ENCODE measurements around the gene ARHGAP15.

The ARHGAP15 gene

DNA sequence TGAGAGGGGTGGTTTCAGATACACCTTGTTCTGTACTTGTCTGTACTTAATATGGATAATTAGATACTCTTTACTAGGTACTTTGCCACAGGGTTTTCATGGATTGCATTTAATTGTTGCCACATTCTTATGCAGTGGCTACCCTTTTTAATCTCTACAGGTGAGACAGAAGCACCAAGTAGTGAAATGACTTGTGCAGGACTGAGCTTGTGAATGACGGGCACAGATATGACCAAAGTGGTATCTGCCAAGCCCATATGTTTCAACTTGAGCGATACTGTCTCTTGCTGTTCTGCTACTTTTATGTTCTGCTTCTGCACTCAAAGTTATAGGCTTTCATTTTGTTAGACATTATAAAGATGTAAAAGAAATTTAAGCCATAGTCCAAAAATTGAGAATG lies 288.2 kb downstream of the ARHGAP15 start:
- no peak for DNase-seq

DNA sequence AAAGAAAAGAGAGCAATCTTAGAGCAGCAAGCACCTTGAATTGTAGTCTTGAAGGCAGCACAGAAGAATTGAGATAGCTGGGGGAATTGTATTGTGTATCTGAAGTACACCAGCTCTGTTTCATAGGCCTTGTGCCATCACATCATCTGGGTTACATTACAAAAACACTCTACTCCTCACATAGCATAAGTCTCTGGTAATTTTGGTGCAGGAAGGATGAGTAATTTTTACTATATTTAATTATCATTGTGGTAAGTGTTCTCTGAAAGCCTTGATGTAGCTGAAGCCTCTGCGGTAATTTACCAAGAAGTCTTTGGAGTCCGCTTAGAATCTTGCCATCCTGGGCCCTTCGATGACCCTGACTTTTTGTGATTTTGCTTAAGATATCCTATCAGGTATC lies 291.1 kb downstream of the ARHGAP15 start:
- no peak for DNase-seq

DNA sequence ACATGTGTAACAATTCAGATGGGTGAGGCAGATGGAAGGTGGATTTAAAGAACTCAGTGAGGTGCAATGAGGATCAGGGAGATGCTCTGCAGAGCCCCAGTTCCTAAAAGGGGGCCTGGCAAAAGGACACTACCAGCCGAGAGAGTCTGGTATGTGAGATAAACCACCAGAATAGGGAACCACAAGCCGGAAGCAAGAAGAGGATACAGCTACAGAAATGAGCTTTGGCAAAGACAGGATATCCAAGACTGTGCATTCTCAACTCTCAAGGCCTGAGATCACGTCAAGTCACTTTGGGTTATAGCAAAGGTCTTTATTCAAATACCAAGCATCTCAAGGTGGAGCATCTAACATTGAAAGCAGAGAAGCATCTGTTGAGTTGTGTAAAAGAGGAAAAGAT lies 293.5 kb downstream of the ARHGAP15 start:
- DNase-seq: no peak

DNA sequence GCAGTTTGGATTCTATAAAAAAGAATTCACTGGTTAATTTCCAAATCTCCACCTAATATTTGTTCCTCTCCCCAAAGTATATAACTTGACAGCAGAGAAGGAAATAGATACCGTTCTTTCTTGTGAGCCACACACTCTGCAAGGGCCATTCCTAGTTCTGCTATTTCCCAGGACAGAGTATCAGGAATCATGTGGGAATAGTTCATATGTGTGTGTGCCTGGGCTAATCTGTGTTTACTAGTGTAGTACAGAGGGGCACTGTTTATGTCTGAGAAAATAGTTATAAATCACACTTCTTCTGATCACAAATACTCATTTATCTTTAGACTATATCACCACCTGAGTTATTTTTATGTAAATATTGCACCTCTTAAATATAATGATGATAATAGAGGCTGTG lies 296.7 kb downstream of the ARHGAP15 start:
- no peak for DNase-seq

DNA sequence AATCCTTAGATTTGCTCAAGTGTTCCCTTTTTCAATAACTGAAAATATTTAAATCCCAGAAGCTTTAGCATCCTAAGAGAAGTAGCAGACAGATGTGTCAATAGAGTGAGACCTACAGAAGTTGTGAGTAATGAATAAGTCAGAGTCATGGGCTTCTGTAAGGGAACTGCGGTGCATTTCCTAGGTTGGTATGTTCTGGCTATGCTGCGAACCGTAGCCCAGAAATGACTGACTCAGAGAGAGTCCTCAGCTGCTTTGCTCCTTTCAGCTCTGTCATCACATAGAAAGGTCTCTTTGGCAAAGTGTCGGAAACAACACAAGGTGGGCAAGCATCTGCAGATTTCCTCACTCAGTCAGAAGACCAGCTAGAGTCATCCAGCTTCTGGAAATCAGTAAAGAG lies 297.1 kb downstream of the ARHGAP15 start:
- DNase-seq: no peak

DNA sequence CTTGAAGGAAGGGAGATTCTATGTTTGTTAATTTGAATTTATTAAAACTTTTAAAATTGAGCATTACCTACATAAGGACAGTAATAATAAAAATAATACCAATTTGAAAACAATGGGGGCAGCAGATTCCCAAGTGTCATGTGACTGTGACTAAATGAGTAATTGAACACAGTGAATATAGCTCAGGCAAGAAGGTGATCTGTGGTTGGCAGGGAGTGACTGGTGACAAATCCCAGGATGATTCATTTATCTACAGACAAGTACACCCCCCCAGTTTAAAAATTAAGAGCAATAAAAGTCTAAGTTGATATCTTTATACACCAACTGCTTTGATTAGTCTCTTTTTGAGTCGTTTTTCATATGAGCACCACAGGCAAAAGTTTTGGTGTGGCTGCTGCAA lies 299.5 kb downstream of the ARHGAP15 start:
- DNase-seq: no peak

DNA sequence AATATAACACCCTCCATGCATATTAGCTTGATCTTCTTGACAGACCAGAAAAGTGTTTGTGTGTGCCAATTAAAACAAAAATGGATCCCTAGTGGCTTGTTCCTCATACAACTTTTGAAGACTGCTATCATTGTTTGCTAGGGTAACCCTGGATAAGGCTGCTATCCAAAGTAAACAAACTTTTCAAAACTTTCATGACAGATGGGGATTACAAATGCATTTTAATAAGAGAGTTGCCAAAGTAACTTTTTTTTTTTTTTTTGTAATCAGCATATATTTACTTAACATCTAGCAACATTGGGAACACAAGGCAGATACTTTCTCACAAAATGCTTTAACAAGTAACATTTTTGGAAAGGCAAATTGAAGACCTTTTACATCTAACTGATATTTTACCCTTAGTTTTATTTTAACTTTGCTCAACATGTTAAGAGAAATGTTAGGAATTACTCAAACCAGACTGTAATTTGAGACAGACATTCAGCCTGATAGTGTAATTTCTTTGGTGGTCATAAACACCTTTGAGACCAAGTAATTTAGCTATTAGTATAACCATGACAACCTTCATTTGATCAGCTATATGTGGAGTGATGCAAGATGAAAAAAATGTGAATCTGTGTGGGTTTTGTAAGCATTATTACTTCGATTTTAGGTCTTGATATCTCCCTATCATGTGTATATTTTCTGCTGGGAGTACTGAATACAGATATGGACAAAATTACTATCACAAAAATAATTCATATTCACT lies 300.9 kb downstream of the ARHGAP15 start:
- no peak for DNase-seq

DNA sequence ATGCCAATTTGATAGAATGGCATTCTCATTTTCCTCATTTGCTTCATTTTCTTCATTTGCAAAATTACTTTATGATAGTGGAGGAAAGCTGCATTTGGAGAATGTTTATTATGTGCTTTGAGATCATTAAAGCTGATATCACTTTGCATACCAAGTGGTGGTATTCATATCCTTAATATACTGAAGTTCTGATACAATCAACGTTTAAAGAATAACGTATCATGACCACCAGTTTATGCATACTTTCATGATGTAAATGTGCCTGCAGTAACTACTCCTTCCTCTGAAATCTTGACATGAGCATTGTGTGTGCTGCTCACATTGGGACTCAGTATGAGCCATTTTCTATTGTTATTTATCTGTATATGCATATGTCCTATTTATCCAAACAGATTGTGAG lies 302.1 kb downstream of the ARHGAP15 start:
- DNase-seq: no peak

DNA sequence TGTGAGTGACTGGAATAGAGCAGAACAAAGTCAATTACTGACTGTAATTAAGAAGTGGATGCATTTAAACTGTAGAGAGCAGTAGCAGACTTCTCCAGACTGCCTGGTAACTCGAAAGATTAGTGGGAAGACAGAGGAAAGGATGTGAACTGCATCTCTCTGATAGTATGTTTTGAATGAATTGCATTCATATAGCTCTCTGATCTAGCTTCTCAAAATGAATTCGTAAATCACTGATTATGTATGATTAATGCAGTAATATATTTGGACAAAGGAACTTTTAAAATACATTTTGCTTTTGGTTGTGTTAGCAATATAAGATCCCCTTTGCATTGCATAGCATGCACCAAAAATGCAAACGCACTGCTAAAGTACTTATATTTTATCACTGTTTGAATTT lies 304.0 kb downstream of the ARHGAP15 start:
- no peak for DNase-seq

DNA sequence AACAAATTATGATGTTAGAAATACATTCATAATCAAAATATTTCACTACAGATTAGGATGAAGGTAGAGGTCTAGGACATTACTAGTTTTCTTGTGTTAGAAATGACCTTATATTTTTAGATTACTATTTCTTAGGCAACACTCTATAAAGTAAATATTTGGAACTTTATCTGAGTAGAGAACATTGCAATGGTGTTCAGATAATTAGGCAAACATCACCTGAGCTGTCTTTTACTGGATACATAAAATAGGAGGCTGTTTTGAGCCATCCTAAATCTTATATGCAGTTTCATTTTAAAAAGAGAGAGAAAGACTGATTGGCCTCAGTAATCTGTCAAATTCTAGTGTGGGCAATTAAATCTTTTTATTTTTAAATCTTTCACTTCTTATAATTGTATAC lies 304.6 kb downstream of the ARHGAP15 start:
- no peak for DNase-seq

DNA sequence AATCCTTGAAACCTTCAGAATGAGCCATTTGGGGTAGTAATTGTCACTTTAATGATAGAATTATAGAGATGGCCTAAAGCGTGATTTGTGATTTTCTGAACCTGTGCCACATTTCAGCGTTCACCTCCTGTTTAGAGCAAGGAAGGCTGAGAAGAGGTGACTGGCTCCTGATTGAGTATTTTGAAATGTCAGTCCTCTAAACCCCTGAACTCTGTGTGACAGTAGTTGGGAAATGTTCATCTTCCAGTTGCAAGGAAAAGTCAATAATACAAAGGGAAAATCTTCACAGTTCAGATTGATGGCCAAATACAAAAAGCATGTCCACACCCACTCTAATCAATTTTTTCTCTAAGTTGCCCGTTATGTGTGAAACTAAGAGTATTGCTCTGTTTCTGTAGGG lies 305.2 kb downstream of the ARHGAP15 start:
- no peak for DNase-seq

DNA sequence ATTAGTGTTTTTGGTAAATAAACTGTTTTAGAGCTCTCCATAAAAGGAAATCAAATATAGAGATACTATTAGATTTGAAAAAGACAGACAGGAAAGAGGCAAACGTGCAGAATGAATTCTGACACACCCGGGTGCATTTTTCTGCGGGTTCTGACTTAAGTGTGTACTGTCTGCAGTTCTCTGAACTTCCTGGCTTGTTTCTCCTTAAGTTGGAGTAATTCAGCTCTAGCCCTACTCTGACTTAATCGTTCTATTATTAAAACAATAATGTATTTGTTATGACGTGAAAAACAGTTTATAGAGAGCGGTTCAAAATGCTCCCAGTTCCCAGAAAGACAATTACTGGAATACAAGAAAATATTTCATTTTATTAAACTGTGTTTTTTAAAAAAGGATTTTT lies 305.9 kb downstream of the ARHGAP15 start:
- no peak for DNase-seq

DNA sequence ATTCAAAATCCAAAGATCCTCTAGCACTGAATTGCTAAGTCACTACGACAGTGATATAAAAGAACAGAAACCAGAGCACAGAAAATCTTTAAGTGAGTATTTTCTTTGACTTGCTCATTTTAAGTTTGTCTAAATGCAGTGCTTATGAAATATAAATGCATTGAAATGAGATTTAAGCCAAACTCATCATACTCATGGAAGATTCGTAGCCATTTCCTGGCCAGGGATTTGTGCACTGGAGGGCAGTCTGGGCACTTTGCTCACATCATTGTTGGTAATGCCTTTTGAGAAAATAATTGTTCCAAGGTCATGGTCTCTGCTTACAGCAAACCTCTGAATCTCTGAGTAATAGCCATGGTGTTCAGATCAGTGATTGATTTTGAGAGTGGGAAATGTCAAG lies 307.7 kb downstream of the ARHGAP15 start:
- DNase-seq: no peak

DNA sequence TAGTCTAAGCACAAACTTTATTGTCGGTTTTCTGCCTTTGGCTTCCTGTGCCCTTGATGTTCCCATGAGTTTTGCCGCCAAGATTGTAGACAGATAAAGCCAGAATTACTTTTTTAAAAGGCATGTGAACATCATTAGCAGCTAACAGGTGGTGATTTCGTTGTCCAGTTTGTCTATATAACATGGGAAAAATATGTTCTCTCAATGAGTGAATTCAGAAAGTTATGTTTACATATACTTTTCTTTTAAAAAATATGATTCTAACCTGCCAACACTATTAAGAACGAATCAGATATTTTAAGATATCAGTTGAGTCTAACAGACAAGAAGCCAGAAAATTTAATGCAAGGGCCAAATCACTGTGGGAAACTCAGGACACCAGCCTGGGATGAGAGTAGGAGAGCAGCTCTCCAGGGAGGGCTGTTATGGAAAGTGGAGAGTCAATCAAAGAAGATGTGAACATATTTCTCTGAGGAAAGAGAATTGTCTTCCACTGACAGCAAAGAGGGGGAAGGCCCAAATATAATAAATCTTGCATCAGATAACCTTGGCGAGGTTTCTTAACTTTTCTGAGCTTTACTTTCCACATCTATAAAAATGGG lies 311.3 kb downstream of the ARHGAP15 start:
- no peak for DNase-seq

DNA sequence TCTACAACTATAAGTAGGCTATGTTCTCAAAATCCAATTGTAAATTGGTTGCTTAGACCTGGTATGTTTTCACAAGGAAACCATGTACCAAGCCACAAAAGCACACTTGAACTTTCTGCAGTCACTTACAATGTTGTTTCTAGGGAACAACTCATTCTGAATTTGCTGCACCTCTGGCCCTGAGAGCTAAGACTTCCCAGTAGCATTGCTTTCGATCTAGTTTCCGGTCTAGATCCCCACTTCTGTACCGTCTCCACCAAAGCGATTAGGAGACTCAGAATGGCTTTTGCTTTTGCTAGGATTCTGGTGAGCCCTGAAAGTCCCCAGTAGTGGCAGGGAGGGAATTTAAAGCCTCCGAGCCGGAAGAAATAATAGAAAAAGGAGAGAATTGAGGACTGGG lies 313.0 kb downstream of the ARHGAP15 start:
- no peak for DNase-seq

DNA sequence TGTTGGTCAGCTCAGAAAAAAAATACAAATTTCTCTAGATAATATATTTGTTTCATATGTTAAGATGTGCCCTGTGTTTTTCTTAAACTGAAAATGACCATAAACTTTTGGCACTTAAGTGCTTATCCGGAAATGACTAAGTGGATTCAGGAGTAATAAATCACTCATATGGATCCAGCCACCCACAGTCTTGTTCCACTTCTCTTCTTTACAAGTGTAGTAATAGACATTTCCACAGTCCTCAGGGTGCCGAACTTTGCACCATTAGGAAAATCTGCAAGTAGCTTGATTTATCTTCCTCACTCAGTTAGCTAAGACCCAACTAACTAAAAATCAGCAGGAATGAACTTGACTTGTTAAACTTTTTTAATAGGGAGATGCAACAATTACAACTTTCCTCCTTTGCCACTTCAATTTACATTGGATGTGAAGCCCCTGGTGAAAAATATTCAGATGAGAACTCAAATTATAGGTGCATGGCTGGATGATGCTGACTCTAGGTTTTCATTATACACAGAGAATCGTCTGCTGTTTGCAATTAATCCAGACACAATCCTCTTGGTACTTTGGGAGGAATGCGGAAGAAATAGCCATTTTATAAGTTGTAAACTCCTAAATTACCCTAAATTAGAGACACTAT lies 322.5 kb downstream of the ARHGAP15 start:
- DNase-seq: no peak

DNA sequence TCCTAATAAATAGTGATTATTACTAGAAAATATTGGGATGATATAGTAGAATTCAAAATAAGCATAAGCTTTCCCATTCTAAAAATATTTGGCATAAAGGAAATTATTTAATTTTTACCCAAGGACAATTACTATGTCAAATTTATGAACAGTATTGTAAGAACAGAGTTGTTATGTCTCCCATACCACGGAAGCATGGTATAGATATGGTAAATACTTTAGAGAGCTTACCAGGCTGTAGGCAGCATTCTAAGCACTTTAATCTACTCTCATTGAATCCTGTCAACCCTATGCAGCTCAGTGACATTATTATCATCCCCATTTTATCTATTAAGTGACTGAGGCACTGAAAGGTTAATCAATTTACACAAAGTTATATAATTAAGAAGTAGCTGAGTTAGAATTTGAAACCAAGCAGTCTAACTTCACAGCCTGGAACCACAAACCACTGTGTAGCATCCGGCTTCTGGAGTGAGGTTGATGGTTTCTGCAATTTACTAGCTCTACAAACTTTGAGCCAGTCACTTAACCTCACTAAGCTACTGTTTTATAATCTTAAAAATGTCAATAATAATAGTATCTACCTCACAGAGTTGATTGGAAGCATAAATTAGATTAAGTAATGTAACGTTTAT lies 323.7 kb downstream of the ARHGAP15 start:
- no peak for DNase-seq

DNA sequence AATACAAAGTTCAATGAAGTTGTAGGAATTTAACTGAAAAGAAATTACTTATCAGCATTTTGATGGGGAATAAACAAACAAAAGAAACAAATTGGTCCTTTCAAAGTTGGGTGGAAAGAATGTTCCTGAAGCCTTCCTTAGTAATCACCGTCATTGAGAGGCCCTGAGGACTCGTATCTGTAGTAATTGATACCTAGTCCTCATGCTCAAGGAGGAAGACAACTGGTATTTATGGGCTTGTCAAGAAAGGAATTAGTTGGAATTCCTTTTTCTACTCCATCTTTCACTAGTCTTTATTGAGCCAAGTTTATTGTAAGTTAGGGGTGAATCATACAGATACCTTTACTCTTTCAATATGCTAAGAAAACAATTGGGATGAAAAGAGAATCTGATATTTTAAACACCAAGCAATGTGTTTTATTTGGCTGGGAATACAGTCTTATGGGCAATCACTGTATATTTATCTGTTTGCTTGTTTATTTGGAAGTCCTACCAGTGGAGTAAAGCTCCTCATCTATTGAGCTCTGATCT lies 324.8 kb downstream of the ARHGAP15 start:
- no peak for DNase-seq

DNA sequence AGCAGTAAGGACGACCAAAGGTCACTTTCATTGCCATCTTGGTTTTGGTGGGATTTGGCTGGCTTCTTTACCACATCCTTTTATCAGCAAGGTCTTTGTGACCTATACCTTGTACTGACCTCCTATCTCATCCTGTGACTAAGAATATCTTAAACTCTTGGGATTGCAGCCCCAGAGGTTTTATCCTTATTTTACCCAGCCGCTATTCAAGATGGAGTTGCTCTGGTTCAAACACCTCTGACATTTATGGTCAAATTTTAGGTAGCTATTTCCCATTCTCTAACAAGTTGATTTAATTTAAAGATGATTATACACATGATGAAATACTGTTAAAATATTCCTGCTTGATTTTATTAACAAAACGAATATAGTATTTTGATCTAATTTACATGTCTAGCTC lies 326.1 kb downstream of the ARHGAP15 start:
- DNase-seq: no peak

DNA sequence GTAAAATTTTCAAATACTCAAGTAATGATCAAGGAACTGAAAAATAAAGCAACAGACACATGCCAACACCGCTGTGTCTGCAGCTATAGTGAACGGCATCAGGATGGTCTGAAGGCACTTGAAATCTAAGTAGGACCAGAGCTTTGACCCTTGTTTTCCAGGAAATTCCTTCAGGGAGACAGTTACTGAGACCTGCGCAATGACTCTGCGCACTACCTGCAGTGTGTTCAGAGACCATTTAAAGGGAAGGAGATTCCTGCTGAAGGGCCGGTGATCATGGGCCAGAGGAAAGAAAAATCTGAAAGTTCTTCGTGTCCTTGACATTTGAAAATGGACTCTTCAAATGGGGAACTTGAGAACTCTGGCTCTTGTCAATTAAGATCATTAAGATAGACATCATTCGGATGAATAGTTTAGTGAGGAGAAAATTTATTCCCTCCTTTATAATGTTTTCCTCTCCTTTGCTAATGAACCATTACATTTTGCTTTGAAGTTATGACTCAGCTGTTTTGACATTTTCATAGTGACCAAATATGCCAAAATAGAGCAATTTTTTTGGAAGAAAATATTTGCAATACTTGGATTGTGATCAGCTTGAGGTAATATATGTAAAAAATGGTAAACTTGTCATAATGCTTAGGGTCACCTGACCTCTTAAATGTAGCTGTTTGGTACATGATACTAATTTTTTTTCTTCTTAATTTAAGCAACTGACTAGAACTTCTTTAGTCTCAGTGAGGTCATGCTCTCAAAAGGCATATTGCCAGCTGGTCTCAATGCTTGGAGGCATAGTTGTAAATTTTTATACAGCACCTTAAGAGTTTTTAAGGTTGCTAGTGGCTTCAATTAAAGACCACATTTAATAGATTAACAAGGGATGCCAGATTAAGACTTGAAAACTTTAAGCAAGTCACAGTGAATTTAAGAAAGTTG lies 329.3 kb downstream of the ARHGAP15 start:
- DNase-seq: no peak

DNA sequence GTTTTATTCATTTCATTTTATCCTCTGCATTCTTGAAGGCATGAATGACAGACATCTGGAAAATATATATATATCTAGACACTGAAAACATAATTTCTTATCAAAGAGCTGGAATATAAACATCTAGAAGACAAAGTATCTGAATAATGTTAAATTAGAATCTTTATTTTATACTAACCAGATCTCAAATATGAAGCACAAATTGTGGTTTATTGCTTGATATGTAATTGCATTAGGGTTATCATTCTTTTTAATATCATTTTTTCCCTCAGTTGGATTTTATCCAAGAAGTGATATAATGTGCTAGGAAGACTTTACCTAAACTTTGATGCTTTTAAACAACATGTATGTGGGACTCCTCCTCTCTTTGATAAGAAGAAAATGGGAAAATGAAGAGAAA lies 331.2 kb downstream of the ARHGAP15 start:
- DNase-seq: no peak

DNA sequence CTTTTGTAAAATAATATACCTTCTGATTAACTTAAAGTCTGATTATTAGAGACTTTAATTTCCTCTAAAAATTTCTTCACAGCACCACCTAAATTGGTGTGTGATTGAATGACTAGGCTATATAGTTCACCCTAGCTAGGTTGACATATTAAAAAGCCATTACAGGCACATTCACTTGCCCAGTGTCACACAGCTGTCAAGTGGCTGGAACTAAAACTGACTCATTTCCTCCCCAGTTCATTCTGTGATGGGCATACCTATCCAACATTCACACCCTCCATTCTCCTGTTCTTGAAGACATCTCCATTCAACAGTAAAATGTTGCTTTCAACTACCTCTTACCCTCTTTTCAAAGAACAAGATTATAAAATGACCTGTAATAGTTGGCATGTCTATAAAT lies 334.5 kb downstream of the ARHGAP15 start:
- DNase-seq: no peak

DNA sequence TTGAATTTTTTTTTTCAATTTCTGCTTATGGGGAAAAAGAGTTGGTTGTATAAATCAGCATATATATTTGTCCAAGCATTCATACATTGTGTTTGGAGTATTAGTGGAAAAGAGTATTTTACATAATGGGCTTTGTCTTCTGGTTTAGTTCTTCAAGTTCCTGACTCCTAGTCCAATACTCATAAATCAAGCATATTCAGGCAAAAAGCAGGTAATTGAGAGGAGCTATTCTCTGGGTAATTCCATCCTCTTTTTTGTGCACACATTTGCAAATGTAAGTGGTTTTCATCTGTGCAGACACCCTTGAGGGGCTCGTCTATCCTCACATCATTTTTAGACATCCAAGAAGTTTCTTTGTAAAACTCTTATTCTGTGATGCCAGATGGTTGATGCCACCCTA lies 337.2 kb downstream of the ARHGAP15 start:
- no peak for DNase-seq
